Measurements from ENCODE around the gene PPA2.

PPA2 gene

DNA sequence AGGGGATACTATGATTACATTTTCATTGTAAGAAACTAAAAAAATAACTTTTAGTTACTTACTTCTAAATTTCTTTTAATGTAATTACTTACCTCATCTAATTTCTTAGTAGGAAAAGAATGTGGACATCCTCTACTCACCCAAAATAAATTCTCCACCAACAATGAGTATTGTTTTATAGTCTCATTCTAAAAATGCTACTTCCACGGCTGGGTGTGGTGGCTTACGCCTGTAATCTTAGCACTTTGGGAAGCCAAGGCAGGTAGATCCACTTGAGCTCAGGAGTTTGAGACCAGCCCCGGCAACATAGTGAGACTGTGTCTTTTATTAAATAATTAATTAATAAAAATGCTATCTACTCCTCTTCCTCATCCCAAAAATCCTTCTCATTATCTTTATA, 99.8 kb downstream of the PPA2 start:
- no peak for DNase-seq (ENCODE audit: low read depth)
- H3K4me3 ChIP-seq (ENCODE audit: low read length) = no peak overlapping the region
- TF ChIP-seq, protein P1, sequence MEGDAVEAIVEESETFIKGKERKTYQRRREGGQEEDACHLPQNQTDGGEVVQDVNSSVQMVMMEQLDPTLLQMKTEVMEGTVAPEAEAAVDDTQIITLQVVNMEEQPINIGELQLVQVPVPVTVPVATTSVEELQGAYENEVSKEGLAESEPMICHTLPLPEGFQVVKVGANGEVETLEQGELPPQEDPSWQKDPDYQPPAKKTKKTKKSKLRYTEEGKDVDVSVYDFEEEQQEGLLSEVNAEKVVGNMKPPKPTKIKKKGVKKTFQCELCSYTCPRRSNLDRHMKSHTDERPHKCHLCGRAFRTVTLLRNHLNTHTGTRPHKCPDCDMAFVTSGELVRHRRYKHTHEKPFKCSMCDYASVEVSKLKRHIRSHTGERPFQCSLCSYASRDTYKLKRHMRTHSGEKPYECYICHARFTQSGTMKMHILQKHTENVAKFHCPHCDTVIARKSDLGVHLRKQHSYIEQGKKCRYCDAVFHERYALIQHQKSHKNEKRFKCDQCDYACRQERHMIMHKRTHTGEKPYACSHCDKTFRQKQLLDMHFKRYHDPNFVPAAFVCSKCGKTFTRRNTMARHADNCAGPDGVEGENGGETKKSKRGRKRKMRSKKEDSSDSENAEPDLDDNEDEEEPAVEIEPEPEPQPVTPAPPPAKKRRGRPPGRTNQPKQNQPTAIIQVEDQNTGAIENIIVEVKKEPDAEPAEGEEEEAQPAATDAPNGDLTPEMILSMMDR (IDR thresholded peaks at IDR 0.05; ENCODE audit: insufficient read depth, low read depth, low read length, missing control alignments) = no peak

DNA sequence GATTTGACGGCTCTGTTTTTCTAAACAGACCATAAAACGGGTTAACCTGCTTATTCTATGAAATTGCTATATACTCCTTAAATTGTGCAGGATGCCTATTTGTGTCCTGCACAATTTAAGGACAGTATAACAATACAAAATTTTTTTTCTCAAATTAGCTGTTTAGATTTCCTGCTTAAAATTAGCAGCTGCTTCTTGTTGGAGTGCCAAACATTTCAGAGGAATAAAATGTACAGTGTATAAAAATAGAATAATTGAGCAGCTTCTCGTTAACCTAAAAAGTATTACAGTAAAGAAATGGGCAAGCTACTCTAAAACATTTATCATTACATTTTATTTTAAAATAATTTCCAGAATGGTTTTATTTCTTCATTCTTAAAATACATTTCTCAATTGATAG, 100.5 kb downstream of the PPA2 start:
- TF ChIP-seq, protein P1 (IDR thresholded peaks at IDR 0.05; ENCODE audit: insufficient read depth, low read depth, low read length, missing control alignments) = no peak
- no peak for DNase-seq (ENCODE audit: low read depth)
- H3K4me3 ChIP-seq (ENCODE audit: low read length) = no peak overlapping the region

DNA sequence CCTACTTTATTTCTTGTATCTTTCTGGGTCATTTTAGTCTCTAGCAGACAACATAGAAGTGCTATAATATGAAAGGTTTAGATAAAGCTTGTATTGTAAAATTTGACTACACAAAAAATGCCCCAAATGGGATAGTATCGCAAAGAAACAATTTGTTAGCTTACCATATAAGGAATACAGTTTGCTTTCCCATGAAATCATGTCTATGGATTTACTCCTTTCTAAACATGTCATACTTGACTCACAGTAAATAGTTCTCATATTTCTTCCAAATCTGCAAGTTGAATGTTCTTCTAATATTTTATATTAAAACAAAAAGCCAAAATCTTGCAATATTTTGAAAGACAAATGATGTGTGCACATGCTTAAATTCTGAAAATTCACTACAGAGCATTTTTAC, 103.9 kb downstream of the PPA2 start:
- no peak for DNase-seq (ENCODE audit: low read depth)

DNA sequence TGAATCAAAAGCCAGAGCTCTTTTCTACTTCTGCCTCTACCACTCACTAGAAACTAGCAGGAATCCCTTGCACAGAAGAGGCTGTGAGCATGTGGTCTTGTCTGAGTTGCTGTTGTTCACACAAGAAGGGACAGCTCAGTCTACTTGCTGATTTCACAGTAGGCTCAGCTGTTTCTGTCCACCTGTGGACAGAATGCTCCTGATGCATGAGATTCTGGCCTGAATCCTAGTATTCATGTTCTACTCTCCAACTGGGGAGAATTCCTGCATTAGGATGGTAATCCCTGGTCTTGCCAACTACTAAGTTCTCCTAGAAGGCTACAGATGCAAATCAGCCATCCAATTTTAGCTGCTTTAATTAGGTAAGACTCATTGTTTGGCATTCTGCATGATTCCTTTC, 112.8 kb downstream of the PPA2 start:
- H3K4me3 ChIP-seq (ENCODE audit: low read length) = no peak overlapping the region
- TF ChIP-seq, protein P1 (IDR thresholded peaks at IDR 0.05; ENCODE audit: insufficient read depth, low read depth, low read length, missing control alignments) = no peak
- no peak for DNase-seq (ENCODE audit: low read depth)

More for the DNA sequence above, 103.9 kb downstream of the PPA2 start:
- no peak overlapping the region for H3K4me3 ChIP-seq (ENCODE audit: low read length)
- TF ChIP-seq, protein P1 (IDR thresholded peaks at IDR 0.05; ENCODE audit: insufficient read depth, low read depth, low read length, missing control alignments) = no peak

DNA sequence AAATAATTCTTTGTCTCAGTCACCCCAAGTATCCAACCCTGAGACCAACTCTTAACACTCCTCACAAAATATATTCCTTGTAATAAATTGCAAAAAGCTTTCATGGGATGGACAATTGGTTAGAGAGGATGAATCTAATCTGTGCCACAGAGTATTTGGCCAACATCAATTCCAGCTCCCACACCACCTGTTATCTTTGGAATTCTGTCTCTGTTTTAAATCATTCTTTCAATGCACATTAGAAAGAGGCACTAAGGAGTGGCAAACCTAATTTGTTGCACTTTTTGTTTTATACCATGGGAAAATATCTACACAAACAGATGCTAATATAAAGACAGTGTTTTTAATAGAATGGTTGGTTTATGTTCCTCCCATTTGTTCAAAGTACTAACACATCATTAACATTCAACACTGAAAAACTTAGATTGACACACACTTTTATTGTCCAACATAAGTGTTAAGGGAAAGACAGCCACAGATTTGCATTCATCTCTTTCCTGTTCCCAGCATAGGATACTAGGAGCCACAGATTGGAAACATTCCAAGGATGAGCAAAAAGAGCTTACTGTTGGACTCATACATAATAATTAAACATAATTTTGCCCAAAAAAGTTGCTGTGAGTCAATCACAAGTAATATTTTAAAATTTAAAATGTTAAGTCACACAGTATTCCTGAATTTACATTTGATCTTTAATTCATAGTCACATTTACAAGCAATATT, 116.4 kb downstream of the PPA2 start:
- TF ChIP-seq, protein P1 (IDR thresholded peaks at IDR 0.05; ENCODE audit: insufficient read depth, low read depth, low read length, missing control alignments) = no peak
- no peak for DNase-seq (ENCODE audit: low read depth)
- H3K4me3 ChIP-seq (ENCODE audit: low read length) = no peak overlapping the region

DNA sequence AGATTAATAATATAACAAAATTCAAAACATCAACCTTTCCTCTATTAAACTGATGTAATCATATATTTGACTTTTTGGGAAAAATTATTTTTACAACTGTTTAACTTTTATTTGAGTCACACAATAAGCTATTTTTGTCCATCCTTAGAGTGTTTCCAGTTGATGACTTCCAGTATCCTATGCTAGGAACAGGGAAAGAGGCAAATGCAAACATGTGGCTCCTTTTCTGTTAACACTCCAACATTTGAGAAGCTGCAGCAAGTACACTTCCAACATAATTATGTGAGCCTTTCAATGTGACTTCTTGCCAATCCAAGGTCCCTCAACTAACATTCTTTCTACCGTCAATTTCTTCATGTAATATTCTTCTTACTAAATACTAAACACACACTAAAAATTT, 117.7 kb downstream of the PPA2 start:
- TF ChIP-seq, protein P1 (IDR thresholded peaks at IDR 0.05; ENCODE audit: insufficient read depth, low read depth, low read length, missing control alignments) = no peak
- H3K4me3 ChIP-seq (ENCODE audit: low read length) = no peak overlapping the region
- no peak for DNase-seq (ENCODE audit: low read depth)

DNA sequence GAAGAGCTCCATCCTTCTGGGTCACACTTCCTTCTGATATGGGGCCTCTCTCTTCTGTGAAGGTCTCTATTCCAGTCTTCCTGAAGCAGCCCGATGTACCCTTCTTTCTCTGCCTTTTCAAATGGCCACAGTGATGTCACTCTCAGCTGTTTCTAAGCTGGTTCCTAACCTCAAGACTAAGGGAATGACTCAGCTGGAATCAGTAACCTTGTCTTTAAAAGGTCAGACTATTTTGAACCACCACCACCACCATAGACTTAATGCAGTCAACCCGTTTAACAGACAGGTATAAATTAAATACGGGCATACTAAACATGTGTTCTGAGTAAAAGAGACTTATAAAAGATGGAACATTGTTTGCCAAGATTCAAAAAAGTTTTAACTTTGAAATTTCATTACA, 121.0 kb downstream of the PPA2 start:
- no peak overlapping the region for H3K4me3 ChIP-seq (ENCODE audit: low read length)
- TF ChIP-seq, protein P1 (IDR thresholded peaks at IDR 0.05; ENCODE audit: insufficient read depth, low read depth, low read length, missing control alignments) = no peak
- DNase-seq (ENCODE audit: low read depth) = no peak
